Stimulated activated naive B cell treated with anti-CD40 and anti-IgM and Interleukin-4, amounts not matched to agents 10 μg/mL and 1 μg/mL and 100 μg/mL, for 72 hours (primary cell): ENCODE measurements around the gene CLCA4.

Experiments used
- ATAC-seq, 2 donors: fragments of 150-1000 bp; cut with Tn5 transposase; replicated peaks; 2 replicates each; pipeline ENCODE4 v1.10.0; 2021; ENCODE audit warnings: moderate library complexity in 1 of 2
- DNase-seq: peaks from one replicate; pipeline ENCODE4 v3.0.0; 2021
- H3K27ac Mint-ChIP-seq: one replicate; pipeline ENCODE4 v1.8.0; 2022; ENCODE audit warnings: mild to moderate bottlenecking, mixed read lengths
- H3K27me3 Mint-ChIP-seq, 2 donors: one replicate each; pipeline ENCODE4 v1.8.0; 2022; ENCODE audit warnings: mixed read lengths in 2 of 2
- H3K36me3 Mint-ChIP-seq, 2 donors: one replicate each; pipeline ENCODE4 v1.8.0; 2022; ENCODE audit warnings: mixed read lengths in 2 of 2, mild to moderate bottlenecking in 1 of 2
- H3K4me1 Mint-ChIP-seq, 2 donors: one replicate each; pipeline ENCODE4 v1.8.0; 2022; ENCODE audit warnings: mixed read lengths in 2 of 2, mild to moderate bottlenecking in 1 of 2
- H3K4me3 Mint-ChIP-seq, 2 donors: one replicate each; pipeline ENCODE4 v1.8.0; 2022; ENCODE audit warnings: mild to moderate bottlenecking in 2 of 2, mixed read lengths in 2 of 2, moderate library complexity in 1 of 2
- H3K9me3 Mint-ChIP-seq, 2 donors: one replicate each; pipeline ENCODE4 v1.8.0; 2022; ENCODE audit warnings: mixed read lengths in 2 of 2, mild to moderate bottlenecking in 1 of 2

Gene CLCA4

GRCh38 chr1:86618358-86618757, 71.5 kb downstream of the CLCA4 start:
- peaks cover 4 to 11% of the 10 kb centered on the region in 2 donors for H3K4me1 Mint-ChIP-seq
- peaks cover 4 to 21% of the 10 kb centered on the region in 2 donors for H3K9me3 Mint-ChIP-seq
- no peak overlapping the region for H3K4me3 Mint-ChIP-seq
- DNase-seq = no peak
- ATAC-seq = no peak
- H3K27me3 Mint-ChIP-seq = peaks cover 9 to 15% of the 10 kb centered on the region in 2 donors
- no peak overlapping the region for H3K27ac Mint-ChIP-seq
- peaks cover 6 to 22% of the 10 kb centered on the region in 2 donors for H3K36me3 Mint-ChIP-seq

- H3K9me3 Mint-ChIP-seq = peaks cover 2 to 23% of the 10 kb centered on the region in 2 donors
- H3K36me3 Mint-ChIP-seq = peaks cover 6 to 20% of the 10 kb centered on the region in 2 donors
- H3K4me3 Mint-ChIP-seq = no peak overlapping the region
- no peak for ATAC-seq
- peaks cover 13 to 15% of the 10 kb centered on the region in 2 donors for H3K27me3 Mint-ChIP-seq
- no peak overlapping the region for H3K27ac Mint-ChIP-seq
- DNase-seq = no peak
- H3K4me1 Mint-ChIP-seq = peaks cover 6 to 11% of the 10 kb centered on the region in 2 donors
These were observed 72.4 kb downstream of the CLCA4 start for GRCh38 chr1:86619313-86619712.

GRCh38 chr1:86621286-86621685, 74.4 kb downstream of the CLCA4 start:
- peaks cover 4 to 8% of the 10 kb centered on the region in 2 donors for H3K4me1 Mint-ChIP-seq
- H3K9me3 Mint-ChIP-seq = peaks cover 9 to 20% of the 10 kb centered on the region in 2 donors
- ATAC-seq = no peak

More at GRCh38 chr1:86621286-86621685, 74.4 kb downstream of the CLCA4 start:
- H3K36me3 Mint-ChIP-seq = peaks cover 3 to 9% of the 10 kb centered on the region in 2 donors
- no peak overlapping the region for H3K27ac Mint-ChIP-seq
- H3K27me3 Mint-ChIP-seq = peaks cover 13 to 15% of the 10 kb centered on the region in 2 donors
- no peak overlapping the region for H3K4me3 Mint-ChIP-seq
- DNase-seq = no peak
